GM18508 (cell line): ENCODE results near the gene DHX29.
"Not testable (repeated sequence)": the region's sequence is repeated elsewhere in the genome, so short reads cannot be mapped to it uniquely, and the experiment has no call there.

Experiments
- ATAC-seq: cut with Tn5 transposase; IDR thresholded peaks from one replicate; pipeline ENCODE4 v1.9.1; 2021; ENCODE audit warnings: moderate number of reproducible peaks; ENCODE audit not compliant: insufficient read depth, unreplicated experiment

The DHX29 gene

GRCh38 chr5:55307383-55308253 lies at the start of gene DHX29, which contains the start of gene MTREX:
DHX29 (minus strand) TSS chr5:55307694; CDS start chr5:55307573, 121 bp downstream.
MTREX (plus strand) TSS chr5:55307989; CDS start chr5:55308014, 25 bp downstream.
- ATAC-seq = peak; percentile 78

GRCh38 chr5:55356896-55357295 lies 49.4 kb upstream of the DHX29 start:
- ATAC-seq = no peak

- no peak for ATAC-seq
These were observed 43.3 kb upstream of the DHX29 start for GRCh38 chr5:55350754-55351153.

GRCh38 chr5:55347786-55348185 lies 40.3 kb upstream of the DHX29 start:
- ATAC-seq = no peak

- ATAC-seq = no peak
These were observed 37.8 kb upstream of the DHX29 start for GRCh38 chr5:55345327-55345726.

- no peak for ATAC-seq
These were observed 37.0 kb upstream of the DHX29 start for GRCh38 chr5:55344392-55344992.

- no peak for ATAC-seq
These were observed 36.1 kb upstream of the DHX29 start for GRCh38 chr5:55343609-55344008.

- no peak for ATAC-seq
These were observed 35.6 kb upstream of the DHX29 start for GRCh38 chr5:55343107-55343506.

- ATAC-seq = peak; percentile 44
These were observed 31.3 kb upstream of the DHX29 start for GRCh38 chr5:55338810-55339243.

GRCh38 chr5:55338092-55338613 lies 30.7 kb upstream of the DHX29 start:
- ATAC-seq = no peak

GRCh38 chr5:55333811-55334210 lies 26.3 kb upstream of the DHX29 start:
- ATAC-seq = no peak

GRCh38 chr5:55333017-55333416 lies 25.5 kb upstream of the DHX29 start:
- ATAC-seq = no peak

- ATAC-seq = no peak
These were observed 23.8 kb upstream of the DHX29 start for GRCh38 chr5:55331321-55331720.

GRCh38 chr5:55327281-55327680 lies 19.8 kb upstream of the DHX29 start:
- ATAC-seq = no peak

GRCh38 chr5:55325621-55326020 lies 18.1 kb upstream of the DHX29 start:
- ATAC-seq = no peak

GRCh38 chr5:55324815-55325418 lies 17.4 kb upstream of the DHX29 start:
- ATAC-seq = no peak

GRCh38 chr5:55324006-55324405 lies 16.5 kb upstream of the DHX29 start:
- no peak for ATAC-seq

GRCh38 chr5:55320571-55320970 lies 13.1 kb upstream of the DHX29 start:
- ATAC-seq = no peak

GRCh38 chr5:55319491-55319890 lies 12.0 kb upstream of the DHX29 start:
- ATAC-seq = no peak

- not testable (repeated sequence) for ATAC-seq
These were observed 10.7 kb upstream of the DHX29 start for GRCh38 chr5:55318237-55318636.

- ATAC-seq = no peak
These were observed 9.3 kb upstream of the DHX29 start for GRCh38 chr5:55316837-55317236.
